Activated CD8-positive, alpha-beta memory T cell treated with anti-CD3 and anti-CD28 coated beads for 48 hours (primary cell): ENCODE results near the gene SNX9.

Source experiments
- DNase-seq, 3 experiments: peaks; one replicate each; pipeline ENCODE4 v3.0.0-alpha.2; 2020; ENCODE audit warnings: low read depth in 2 of 3, low spot score in 2 of 3

Gene SNX9

DNA sequence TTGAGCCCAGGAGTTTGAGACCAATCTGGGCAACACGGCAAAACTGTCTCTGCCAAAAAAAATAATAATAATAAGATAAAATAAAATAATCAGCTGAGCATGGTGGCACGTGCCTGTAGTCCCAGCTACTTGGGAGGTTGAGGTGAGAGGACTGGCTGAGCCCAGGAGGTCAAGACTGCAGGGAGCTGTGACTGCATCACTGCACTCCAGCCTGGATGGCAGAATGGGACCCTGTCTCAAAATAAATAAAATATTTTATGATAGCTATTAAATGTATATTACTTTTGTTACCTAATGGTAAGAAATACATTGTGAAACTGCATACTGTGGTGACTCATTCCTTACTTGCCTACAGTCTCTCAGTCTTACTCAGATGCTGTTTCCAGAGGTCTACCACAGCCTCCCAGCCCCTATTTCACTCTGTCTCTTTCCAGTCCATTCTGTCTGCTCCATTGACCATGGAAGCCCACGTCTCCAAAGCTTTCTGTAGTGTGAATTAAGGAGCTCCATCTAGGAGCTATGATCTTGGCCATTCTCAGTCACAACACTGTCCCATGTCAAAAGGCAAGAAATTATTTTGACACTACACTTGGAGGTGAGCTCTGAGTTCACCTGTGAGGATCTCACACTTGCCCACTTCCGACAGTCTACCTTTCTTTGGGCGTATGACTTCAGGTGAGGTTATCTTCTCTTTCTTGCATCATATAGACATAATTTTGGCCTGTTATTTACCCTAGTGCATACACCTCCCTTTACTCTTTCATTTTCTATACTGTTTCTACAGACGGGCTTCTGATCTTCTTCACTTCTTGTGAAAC, 22.4 kb upstream of the SNX9 start:
- DNase-seq: no peak

DNA sequence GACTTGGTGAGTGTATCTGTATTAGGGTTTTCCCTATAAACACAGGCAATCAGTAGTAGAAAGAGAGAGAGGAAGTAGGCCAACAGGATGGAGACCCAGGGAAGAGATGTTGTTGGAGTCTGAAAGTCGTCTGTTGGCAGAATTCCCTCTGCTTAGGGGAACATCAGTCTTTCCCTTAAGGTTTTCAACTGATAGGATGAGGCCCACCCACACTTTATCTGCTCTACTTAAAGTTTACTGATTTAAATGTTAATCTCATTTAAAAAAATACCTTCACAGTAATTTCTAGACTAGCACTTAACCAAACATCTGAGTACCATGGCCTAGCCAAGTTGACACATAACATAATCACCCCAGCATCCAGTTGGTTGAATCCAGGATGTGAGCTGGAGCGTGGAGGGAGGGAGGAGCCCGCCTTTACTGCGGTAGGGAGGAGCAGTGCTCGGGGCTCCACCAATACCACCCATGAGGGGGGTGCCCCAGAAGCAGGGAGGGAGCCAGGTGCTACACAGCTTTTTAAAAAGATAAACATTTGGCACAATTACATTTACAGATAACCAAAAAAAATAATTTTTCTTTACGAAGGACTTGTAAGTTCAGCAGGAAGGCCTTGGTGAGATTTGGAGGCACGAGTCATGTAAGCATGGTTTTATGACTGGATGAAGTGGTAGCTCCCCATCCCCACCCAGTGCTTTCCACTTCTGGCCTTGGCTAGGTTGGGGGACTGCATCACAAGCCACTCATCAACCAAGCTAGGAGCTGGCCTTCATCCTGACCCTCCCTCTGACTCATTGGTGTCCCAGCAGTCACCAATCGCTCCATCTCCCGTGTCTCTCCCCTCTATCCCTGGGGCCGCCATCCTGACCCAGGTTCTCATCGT, 18.4 kb upstream of the SNX9 start:
- DNase-seq: no peak

DNA sequence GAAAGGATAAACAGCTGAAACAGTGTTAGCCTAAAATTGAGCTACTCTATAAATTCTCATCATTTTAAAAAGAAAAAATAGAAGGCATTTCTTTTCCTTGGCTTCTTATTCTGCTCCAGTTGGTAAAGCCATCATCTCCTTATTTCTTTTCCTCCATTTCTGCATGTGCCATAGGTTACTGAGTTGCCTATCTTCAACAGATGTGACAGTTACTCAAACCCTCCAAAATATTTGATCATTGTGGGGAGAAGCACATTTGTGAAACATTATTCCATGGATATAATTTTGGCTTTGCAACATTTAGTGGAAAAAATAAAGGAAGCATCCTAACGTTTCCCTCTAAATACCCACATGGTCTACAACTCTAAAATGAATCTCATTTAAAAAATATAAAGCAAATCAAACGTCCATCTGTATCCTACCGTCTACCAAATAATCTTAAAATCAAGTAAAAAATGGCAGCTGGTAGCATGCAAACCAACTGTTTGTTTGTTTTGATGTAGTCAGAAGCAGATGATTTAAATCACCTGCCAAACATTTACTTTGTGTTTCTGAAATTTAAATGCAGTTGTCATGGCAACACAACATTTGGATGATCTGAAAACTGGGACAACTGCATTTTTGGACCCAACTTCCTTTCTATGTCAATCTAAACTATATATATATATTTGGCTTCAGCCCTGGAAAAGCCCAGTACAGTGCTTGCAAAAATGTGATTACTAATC, 16.8 kb upstream of the SNX9 start:
- DNase-seq: no peak

DNA sequence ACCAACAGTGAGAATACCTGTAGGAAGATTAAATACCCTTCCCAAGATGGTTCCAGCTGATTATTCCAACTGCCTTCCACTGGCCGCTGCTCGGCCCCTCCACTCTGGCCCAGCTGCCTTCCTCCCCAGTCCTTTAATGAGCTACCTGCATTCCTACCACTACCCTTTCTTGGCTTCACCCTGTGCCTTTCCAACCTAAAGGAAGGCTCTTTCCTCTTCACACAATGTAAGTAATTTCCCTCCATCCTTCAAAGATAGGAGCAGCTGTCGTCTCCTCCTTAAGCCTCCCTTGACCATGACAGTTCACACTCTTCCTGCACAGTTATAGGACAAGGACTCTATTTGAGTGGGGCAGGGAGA, 16.2 kb upstream of the SNX9 start:
- no peak for DNase-seq

DNA sequence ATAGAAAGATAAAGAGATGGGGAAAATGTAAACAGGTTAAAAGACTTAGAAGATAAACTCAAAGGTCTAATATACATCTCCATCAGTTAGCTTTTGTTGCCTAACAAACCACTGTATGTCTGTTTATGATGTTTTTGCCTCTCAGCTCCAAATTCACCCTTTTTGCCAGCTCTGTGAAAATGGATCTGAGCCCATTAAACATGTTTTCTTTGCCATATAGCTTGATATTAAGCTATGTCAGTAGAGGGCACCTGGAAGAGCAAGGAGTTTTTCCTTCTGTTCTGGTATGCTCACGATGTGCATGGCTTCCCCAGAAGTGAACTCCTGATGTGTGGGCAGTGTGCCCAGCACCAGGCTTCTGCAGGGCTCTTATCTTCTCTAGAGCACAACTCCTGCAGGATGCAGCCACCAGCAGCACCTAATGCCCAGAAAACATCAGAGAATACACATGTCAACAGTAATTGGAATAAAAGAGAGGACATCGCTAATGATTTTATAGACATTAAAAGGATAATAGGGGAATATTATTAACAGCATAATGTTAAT, 14.6 kb upstream of the SNX9 start:
- no peak for DNase-seq

DNA sequence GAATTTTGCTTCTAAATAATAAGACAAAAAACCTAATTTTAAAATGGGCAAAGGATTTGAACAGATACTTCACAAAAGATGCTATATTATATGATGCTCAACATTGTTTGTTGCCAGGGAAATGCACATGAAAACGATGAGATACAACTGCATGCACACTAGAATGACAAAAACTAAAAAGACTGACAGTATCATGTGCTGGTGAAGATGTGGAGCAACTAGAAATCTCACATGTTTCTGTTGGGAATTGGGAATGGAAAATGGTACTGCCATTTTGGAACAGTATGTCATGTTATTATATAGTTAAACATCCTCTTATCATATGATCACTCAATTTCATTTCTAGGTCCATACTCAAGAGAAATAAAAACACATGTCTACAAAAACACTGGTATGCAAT, 13.4 kb upstream of the SNX9 start:
- DNase-seq: no peak

DNA sequence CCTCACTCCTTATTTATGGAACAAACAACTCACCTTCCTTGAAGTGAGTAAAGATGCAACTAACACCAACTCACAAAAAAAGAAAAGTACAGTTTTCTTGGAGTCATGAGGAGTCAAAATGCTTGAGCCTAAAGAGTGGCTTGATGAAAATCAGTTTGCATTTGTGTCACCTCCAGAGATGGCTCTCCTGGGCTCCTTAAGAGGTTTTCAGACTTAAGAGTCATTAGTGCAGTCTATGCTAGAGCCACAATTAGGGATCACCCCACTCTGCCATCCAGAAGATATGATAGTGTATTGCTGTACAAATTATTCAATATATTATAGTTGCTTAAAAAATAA, 11.9 kb upstream of the SNX9 start:
- no peak for DNase-seq

DNA sequence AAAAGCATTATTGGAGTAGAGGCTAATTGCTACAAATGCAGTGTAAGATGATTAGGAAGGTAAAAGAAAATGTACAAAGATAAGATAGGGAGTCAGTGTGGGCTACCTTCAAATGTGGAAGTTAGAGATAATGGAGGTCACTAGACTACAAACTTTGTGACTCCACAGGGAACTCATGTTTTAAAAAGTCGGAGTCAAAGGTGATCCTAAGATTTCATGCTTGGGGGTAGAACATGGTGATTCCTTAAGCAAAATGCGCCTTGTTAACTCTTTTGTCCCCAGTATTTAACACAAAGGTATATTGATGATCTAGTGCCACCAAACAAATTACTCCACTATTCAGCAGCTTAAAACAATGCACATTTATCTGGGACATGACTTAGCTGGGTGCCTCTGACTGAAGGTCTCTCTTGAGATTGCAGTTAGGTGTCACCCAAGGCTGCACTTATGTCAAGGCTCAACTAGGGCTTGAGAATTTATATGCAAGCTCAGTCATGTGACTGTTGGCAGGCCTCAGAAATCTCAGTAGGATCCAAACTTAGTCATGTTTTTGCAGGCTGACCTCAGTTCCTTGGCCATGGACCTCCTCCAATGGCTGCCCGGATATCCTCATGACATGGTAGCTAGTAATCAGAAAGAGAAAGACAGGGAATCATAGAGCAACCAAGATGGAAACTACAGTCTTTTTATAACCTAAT, 11.4 kb upstream of the SNX9 start:
- DNase-seq: no peak

DNA sequence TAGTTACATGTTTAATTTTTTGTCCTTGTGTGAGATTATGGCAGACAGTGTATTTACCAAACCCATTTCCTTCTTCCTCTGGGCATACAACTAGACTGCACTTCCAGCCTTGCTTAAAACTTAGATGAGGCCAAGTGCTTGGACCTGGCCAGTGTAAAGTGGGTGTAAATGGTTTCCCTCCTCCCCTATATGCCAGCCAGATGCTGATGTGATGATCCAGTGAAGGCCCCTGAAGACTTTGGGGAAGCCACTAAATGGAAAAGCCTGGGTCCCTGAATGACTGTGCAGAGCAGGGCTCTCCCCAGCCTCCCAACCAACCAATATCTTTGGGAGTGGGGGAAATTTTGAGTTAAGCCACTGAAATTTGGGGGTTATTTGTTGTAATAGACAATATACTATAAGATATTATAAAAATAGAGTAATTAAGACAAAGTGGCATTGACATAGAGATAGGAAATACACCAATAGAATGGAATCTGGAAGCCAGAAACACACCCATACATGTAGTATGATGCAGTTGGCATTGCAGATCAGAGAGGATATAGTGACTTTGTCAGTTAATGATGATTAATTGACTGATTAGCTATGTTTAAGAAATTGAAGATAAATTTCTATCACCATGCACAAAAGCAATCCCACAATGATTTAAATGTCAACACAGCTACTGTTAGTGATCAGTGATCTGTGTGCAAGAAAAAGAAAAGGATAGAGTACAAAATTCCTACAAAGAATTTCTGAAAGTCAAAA, 10.4 kb upstream of the SNX9 start:
- no peak for DNase-seq

DNA sequence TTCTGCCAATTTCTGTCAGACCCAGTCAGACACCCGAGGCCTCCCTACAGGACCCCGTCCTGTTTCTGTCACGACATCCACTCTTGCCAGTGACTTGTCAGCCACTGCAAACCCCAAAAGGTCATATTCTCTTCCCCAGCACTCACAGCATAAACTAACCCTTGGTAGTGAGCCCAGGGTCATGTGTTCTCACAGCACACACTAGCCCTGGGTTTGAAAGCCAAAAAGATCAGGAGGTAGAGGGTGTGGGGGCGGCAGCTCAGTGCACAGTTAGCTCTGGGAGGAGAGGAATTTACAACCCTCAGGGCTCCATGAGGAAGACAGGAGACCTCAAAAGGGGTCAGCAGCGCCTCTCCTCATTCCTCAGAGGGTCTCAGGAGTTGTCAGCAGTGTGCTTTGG, 9.9 kb upstream of the SNX9 start:
- DNase-seq: no peak

DNA sequence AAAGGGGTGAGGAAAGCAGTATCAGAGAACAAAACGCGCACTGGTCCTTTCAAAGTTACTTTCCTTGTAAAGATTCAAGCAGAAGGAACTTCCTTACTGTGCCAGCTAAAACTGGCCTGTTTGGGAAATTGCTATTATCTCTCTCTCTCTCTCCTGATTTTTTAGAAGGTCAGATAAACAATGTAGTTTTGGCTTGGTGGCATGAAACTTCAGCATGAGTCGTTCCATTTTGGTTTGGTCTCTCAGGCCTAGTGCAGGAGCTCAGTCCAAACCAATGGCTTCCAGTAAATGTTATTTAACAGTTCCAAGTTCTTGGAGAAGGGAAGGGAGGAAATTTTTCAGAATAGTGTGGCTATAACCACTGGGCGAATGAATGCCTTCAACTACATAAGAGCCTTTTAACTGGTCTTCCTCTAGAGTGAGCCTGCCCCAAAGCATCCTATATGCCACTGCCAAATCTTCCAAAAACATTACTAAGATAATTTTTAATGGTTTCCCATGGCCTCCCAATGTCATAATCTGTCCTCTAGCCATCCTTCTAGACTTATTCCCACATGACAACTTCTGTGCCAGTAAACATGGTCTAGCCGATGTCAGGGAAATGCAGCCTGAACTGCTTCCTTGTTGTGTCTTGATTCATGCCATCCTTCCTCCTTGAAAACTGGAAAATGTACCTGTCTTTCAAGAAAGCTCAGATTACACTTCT, 9.1 kb upstream of the SNX9 start:
- no peak for DNase-seq

DNA sequence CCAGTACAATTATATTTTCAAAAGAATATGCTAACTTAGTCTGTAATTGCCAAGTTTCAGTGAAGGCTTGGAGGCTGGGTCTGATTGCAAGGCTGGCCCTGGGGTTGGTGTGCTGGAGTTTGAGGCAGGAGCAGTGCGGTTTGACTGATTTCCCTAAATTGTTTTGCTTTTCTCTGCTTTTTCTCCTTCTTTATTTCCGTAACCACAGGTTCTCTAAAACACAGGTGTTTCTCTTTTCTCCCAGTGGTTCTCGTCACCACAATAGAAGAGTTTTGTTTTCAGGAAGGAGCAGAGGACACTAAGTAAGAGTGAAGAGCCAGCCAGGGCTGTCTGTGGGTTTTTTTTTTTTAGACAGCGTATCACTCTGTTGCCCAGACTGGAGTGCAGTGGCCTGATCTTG, 8.2 kb upstream of the SNX9 start:
- no peak for DNase-seq

DNA sequence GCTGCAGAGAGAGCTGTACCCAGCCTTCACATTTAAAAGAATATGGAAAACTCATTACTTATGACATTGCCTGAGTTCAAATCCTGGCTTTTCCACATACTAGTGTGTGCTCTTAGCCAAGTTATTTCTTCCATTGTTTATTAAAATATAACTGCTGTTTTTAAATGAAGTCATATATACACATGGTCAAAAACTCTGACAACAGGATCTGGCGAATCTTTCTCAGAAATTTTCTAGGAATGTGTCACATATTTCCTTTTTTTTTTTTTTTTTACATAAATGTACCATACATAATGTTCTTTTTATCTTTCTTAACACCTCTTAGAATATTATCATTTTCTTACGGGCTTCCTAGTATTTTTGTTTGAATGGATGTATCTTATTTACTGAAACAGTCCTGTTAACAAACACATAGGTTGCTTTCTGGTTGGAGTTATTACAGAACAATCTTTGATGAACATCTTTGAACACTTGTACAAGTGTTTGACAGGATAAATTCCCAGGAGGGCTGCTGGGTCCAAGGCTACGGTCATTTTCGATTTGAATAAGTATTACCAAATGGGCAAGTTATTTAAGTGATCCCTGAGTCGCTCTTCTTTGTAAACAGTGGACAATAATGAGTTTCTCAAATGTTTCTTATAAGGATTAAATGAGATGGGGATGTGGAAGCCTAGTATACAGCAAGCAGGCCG, 1.6 kb upstream of the SNX9 start:
- no peak for DNase-seq

DNA sequence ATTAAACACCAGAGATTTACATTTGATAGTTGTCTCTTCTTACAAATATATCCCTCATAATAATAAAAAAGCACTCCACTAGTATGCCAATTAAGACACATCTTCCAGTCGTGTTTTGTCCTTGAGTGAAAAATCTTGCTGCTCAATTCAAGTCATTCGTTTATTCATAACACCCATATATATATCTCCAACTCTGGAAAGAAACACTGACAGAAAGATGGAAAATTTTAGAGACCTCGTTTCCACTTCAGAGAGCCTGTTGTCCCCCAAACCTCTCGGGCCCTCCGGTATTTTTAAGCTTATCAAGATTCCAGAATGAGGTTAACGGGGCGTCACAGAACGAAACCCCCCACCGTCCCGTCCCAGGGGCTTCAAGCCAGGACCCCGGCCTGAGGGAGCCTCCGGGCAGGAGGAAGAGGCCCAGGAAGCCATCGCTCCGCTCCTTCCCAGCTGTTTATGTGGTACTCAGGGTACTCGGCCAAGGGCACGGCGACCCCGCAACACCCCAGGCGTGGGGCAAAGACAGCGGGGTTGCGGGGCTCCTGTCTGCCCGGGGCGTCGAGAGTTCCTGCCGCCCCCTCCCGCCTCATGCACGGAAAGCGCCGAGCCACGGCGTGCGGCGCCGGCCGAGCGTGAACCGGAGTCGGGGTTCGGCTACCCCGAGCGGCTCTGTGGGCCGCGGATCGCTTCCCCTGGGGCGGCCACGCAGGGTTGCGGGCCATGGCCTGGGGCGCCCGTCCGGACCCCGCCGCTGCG, 623 bp upstream of the SNX9 start:
- no peak for DNase-seq

DNA sequence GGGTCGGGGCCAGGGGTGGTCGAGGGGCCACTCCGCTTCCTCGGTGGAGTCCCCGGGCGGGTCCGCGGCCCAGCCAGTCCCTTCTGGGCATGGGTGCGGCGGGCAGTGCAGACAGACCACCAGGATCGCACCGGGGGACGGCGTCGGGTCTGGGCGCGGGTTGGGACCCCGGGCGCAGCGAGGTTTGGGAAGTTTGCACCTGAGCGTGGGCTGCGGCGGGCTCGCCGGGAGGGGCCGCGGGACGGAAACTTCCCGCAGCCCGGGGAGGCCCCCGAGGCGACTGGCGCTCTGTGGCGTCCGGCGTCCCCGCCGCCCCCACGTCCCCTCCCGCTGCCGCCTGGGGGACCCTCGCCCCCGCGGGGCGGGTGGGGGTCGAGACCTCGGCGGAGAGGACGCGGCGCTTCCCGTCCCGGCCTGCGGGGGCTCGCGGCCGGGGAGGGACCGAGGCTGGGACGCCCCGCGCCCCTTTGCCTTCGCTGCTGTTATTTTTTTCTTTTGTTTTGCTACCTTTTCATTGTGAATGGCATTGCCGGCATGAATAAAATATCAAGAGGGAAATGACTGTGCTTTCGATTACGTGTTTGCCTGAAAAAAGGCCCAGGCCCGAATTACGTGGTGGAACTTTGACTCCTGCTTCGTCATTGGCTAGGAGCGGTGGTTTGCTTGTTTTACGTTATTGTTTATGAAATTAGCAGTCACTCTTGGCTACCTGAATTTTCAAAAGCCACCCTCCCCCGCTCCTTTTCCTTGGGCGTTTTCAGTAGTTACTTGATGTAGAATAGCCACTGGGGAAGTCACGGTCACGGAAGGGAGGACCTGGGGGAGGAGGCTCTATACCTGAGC, 703 bp downstream of the SNX9 start:
- peak; percentile 48 to 55 (median 52) for DNase-seq

DNA sequence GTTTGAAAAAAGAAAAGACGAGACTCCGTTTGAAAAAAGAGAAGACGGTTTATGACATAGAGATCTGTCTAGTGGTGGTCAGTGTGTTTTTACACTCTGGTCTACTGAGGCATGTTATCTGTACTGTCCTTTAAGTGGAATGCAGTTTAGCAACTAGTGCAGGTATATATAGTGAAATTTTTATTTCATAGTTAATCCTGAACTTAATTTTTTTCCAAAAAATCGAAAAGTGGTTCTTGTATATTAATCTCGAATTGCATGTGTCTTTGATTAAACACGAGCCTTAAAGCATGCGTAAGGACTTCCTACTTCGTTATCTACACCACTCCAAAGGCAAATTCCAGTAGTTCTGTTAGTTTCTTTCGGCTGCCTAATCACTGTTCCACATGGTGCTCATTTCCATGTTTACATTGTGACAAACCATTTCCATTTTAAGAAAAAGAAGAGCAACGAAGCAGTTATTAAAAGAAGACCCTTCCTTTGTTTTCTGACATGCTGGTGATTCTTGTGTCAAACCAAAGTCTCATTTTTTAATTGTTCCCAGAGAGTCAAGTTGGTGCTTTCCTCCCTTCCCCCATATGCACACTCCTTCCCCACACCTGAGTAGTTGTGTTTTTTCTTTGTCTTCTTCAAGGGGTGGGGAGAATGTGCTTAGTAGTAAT, 2.3 kb downstream of the SNX9 start:
- DNase-seq: no peak
